ENCODE data around the gene CRIP1.

The CRIP1 gene

DNA sequence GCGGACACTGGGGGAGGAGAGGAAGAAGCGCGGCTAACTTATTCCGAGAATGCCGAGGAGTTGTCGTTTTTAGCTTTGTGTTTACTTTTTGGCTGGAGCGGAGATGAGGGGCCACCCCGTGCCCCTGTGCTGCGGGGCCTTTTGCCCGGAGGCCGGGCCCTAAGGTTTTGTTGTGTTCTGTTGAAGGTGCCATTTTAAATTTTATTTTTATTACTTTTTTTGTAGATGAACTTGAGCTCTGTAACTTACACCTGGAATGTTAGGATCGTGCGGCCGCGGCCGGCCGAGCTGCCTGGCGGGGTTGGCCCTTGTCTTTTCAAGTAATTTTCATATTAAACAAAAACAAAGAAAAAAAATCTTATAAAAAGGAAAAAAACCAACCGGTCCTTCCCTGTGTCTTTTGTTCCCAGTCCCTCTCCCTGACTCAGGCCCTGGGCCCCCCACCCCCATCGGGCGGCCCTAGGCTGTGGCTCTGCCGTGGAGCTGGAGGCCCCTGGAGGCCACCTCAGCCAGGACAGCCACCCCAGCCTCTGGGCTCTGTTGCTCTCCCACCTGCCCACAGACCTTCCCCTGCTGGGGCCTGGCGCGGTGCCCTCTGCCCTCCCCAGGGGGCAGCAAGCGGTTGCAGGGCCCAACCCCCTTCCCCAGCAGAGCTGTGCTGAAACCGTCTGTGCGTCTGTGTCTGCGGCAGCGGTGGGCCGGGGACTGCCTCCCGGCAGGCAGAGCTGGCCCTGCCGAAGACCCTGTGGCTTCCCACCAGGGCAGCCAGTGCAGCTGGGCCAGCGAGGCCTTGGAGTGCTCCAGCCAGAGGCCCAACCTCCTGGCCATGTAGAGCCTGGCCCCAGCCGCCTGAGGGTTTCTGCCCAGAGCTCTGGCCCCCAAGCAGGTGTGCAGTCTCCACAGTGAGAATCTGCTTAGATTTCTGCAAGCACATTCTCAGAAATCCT, 16.1 kb upstream of the CRIP1 start:
- no peak for DNase-seq (ENCODE audit: low read depth)

- no peak for DNase-seq (ENCODE audit: low read depth)
These were observed 15.3 kb upstream of the CRIP1 start for GRCh38 chr14:105471297-105471821.

DNA sequence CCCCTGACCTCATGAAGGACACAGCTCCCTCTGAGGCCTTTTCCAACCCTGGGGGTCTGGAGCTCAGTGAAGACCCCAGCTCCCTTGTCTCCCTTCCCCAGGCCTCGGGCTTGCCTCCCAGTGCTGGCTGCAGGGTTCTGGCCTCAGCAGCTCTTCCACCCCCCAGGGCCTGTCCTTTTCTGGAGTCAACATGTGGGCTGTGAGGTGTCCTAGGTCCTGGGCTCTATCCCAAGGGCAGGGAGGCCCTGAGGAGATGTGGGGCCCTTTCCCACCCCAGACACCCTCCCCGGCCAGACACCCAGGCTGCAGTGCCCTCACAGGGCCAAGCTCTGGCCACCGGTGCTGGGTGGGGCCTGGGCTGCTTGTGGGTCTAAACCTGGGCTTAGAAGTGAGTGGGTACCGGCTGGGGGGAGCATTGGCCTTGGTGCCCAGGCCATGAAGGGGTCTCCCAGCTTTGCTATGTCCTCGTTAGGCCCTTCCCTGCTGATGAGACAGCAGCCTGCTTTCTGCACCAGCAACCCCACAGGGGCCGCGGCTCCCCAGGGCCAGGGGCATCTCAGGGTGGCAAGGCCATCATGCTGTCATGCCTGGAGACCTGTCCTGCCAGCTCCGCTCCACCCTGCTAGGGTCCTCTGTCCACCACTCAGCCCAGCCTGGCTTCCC, 14.7 kb upstream of the CRIP1 start:
- DNase-seq (ENCODE audit: low read depth), result no peak

- DNase-seq (ENCODE audit: low read depth), result no peak
These were observed 14.1 kb upstream of the CRIP1 start for GRCh38 chr14:105472486-105472991.

DNA sequence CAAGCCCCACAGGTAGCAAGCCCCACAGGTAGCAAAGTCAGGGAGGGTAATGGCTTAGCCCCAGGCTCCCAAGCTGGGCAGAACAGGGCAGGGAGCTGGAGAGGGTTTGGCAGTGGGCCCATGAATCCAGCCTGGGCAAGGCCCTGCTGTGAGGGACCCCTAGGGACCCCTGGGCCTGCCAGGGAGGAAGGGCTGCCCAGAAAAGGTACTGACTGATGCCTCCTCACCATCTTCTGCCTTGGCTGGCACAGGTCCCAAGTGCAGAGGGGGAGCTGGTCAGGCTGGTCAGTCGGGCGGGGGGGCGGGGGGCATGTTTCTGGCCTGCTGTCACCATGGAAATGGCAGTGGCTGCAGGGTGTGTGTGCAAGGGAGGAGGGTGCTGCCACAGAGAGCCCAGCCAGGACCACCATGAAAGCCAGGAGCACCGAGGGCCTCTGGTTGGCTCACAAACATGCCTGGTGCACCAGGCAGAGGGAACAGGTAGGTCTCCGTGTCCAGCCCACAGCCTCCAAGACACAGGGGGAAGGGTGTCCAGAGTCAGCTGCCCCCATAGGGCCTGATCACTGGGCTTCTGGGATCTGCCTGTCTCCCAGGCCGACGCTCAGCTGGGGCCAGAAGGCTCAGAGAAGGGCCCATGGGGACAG, 13.5 kb upstream of the CRIP1 start:
- no peak for DNase-seq (ENCODE audit: low read depth)

GRCh38 chr14:105473677-105474482, 12.8 kb upstream of the CRIP1 start:
- peak; percentile 68 for DNase-seq (ENCODE audit: low read depth)

- peak; percentile 36 for DNase-seq (ENCODE audit: low read depth)
These were observed 12.0 kb upstream of the CRIP1 start, which contains the start of gene CRIP2 for GRCh38 chr14:105474483-105475268. CRIP2 (plus strand) TSS chr14:105474821; CDS start chr14:105474863, 42 bp downstream.

GRCh38 chr14:105475269-105476096, 11.2 kb upstream of the CRIP1 start:
- DNase-seq (ENCODE audit: low read depth), result no peak

GRCh38 chr14:105476097-105476830, 10.4 kb upstream of the CRIP1 start:
- DNase-seq (ENCODE audit: low read depth), result no peak

- no peak for DNase-seq (ENCODE audit: low read depth)
These were observed 9.6 kb upstream of the CRIP1 start for GRCh38 chr14:105476831-105477659.

- no peak for DNase-seq (ENCODE audit: low read depth)
These were observed 8.9 kb upstream of the CRIP1 start for GRCh38 chr14:105477660-105478397.

GRCh38 chr14:105478398-105479251, 8.1 kb upstream of the CRIP1 start:
- no peak for DNase-seq (ENCODE audit: low read depth)

GRCh38 chr14:105479431-105480158, 7.1 kb upstream of the CRIP1 start:
- DNase-seq (ENCODE audit: low read depth), result no peak

- no peak for DNase-seq (ENCODE audit: low read depth)
These were observed 6.4 kb upstream of the CRIP1 start for GRCh38 chr14:105480199-105480746.
